T-cell (primary cell): ENCODE results near the gene SLTM. TPM values are rescaled to one million over a fixed set of nuclear protein-coding genes. Genes with fewer than 3 reads are reported as not detected.
A peak's percentile ranks its signal among the peaks of the same experiment; 100 is the strongest.
"Not testable (repeated sequence)": the region's sequence is repeated elsewhere in the genome, so short reads cannot be mapped to it uniquely, and the experiment has no call there.

Experiments used
- ATAC-seq, 4 experiments: fragments of 200-7000 bp in 3 of 4; fragments of 150-1000 bp in 1 of 4; cut with Tn5 transposase; replicated peaks in 1 of 4; 1 replicate in 3 of 4; 2 replicates in 1 of 4; pipeline ENCODE4 v1.10.0; 2021; ENCODE audit warnings: moderate library complexity in 3 of 4, mild to moderate bottlenecking in 2 of 4, moderate number of reproducible peaks in 1 of 4
- CTCF ChIA-PET, 2 donors: fragments of 300-600 bp; sonication (Branson Sonifier 250); formaldehyde crosslinking; loops; one replicate each; lab custom pipeline; 2022; ENCODE audit warnings: antibody characterized with exemption in 2 of 2; lab: Charles Lee
- POLR2A ChIA-PET, 2 donors: fragments of 300-600 bp; sonication (Branson Sonifier 250); formaldehyde crosslinking; loops; one replicate each; lab custom pipeline; 2022; ENCODE audit warnings: antibody characterized with exemption in 2 of 2; lab: Charles Lee
- DNase-seq, 35 experiments: peaks; one replicate each; pipeline versions ENCODE4 v3.0.0 to v3.0.0-alpha.2; 2013 to 2023
- H3K27ac ChIP-seq: one replicate; pipeline ENCODE4 v1.5.1; 2013; ENCODE audit warnings: low read length
- H3K27me3 ChIP-seq, 2 experiments: replicated peaks in 1 of 2; 1 replicate in 1 of 2; 2 replicates in 1 of 2; pipeline versions ENCODE4 v1.6.1 to v1.7.0; 2013; ENCODE audit warnings: low read length in 1 of 2, mixed read lengths in 1 of 2; ENCODE audit not compliant: control insufficient read depth in 2 of 2, insufficient read depth in 2 of 2; ENCODE audit errors: extremely low read depth in 1 of 2
- H3K36me3 ChIP-seq, 2 donors: 1 replicate in 1 of 2; 2 replicates in 1 of 2; pipeline versions ENCODE4 v1.6.1 to v1.7.0; 2013; ENCODE audit warnings: low read length in 1 of 2; ENCODE audit not compliant: control insufficient read depth in 2 of 2, insufficient read depth in 1 of 2; ENCODE audit errors: extremely low read depth in 1 of 2
- H3K4me1 ChIP-seq, 2 experiments: 1 replicate in 1 of 2; 2 replicates in 1 of 2; pipeline versions ENCODE4 v1.6.1 to v1.7.0; 2013; ENCODE audit warnings: low read length in 2 of 2, mixed read lengths in 1 of 2; ENCODE audit not compliant: insufficient read depth in 2 of 2, control insufficient read depth in 1 of 2; ENCODE audit errors: extremely low read depth in 1 of 2
- H3K4me3 ChIP-seq, 2 donors: 1 replicate in 1 of 2; 2 replicates in 1 of 2; pipeline versions ENCODE4 v1.5.1 to v1.7.0; 2013; ENCODE audit warnings: mild to moderate bottlenecking in 2 of 2, low read length in 1 of 2, moderate library complexity in 1 of 2; ENCODE audit not compliant: control insufficient read depth in 1 of 2; ENCODE audit errors: extremely low read depth in 1 of 2
- H3K9me3 ChIP-seq: 2 replicates; pipeline ENCODE4 v1.7.0; 2013
- H3K27ac Mint-ChIP-seq, 2 donors: one replicate each; pipeline ENCODE4 v1.8.0; 2020 to 2021; ENCODE audit warnings: mild to moderate bottlenecking in 2 of 2, mixed read lengths in 2 of 2
- H3K27me3 Mint-ChIP-seq, 2 donors: one replicate each; pipeline ENCODE4 v1.8.0; 2021 to 2022; ENCODE audit warnings: mixed read lengths in 2 of 2
- H3K36me3 Mint-ChIP-seq: one replicate; pipeline ENCODE4 v1.8.0; 2021; ENCODE audit warnings: mixed read lengths
- H3K4me1 Mint-ChIP-seq, 3 donors: one replicate each; pipeline ENCODE4 v1.8.0; 2020 to 2022; ENCODE audit warnings: mixed read lengths in 3 of 3, mild to moderate bottlenecking in 1 of 3
- H3K4me3 Mint-ChIP-seq, 3 donors: one replicate each; pipeline ENCODE4 v1.8.0; 2020 to 2022; ENCODE audit warnings: mild to moderate bottlenecking in 3 of 3, mixed read lengths in 3 of 3, moderate library complexity in 3 of 3
- H3K9me3 Mint-ChIP-seq, 3 donors: one replicate each; pipeline ENCODE4 v1.8.0; 2020 to 2022; ENCODE audit warnings: mixed read lengths in 3 of 3
- WGBS: methylation state at CpG from one replicate; pipeline ENCODE4 v1.1.5; 2013; ENCODE audit warnings: missing lambda C conversion rate; ENCODE audit not compliant: insufficient coverage; 5-methylcytosine and 5-hydroxymethylcytosine counted together
- total RNA-seq, 35 experiments: library from RNA in 6 of 35; stranded (reverse) in 6 of 35; fragments of 120-200 nt in 1 of 35; gene quantifications; one replicate each; pipeline versions ENCODE4 v1.2.1 to v1.2.4 and lab custom pipeline; 2013 to 2026

Gene SLTM
- total RNA-seq, 5 donors from 2014 or later (not counting 1 experiment from before 2014, with no cell fraction given) = 129 to 172 (median 140) TPM

GRCh38 chr15:58852347-58852746 lies 81.1 kb downstream of the SLTM start:
- ChIA-PET POLR2A (no interaction called here), CTCF (no interaction called here)
- Histone ChIP-seq H3K27me3 (no peaks in the 10 kb centered on the region), H3K4me1 (no peaks in the 10 kb centered on the region), H3K9me3 (no peaks in the 10 kb centered on the region), H3K4me3 (no peak overlapping the region), H3K27ac (no peak overlapping the region), H3K36me3 (peaks cover 4 to 10% of the 10 kb centered on the region in 2 donors)
- WGBS = no CpG with 5 or more reads among the region's 5 CpGs
- DNase-seq (no peak), ATAC-seq (no peak)
- Mint-ChIP-seq H3K9me3 (no peaks in the 10 kb centered on the region), H3K4me1 (no peaks in the 10 kb centered on the region), H3K4me3 (no peak overlapping the region), H3K36me3 (peaks cover 39% of the 10 kb centered on the region), H3K27me3 (no peaks in the 10 kb centered on the region), H3K27ac (no peak overlapping the region)

GRCh38 chr15:58851205-58851604 lies 82.3 kb downstream of the SLTM start:
- peaks cover 40% of the 10 kb centered on the region for H3K36me3 Mint-ChIP-seq
- H3K27me3 Mint-ChIP-seq, CTCF ChIA-PET, POLR2A ChIA-PET, H3K9me3 ChIP-seq, H3K4me1 Mint-ChIP-seq, H3K9me3 Mint-ChIP-seq, H3K27ac Mint-ChIP-seq, H3K4me3 ChIP-seq, H3K4me3 Mint-ChIP-seq, H3K27ac ChIP-seq, DNase-seq, ATAC-seq, H3K4me1 ChIP-seq, H3K27me3 ChIP-seq: not testable (repeated sequence)
- peaks cover 4 to 12% of the 10 kb centered on the region in 2 donors for H3K36me3 ChIP-seq
- no CpG with 5 or more reads among the region's 3 CpGs for WGBS

GRCh38 chr15:58842713-58843396 lies 90.6 kb downstream of the SLTM start:
- ChIA-PET CTCF (interaction anchor here in 1 of 2 donors (0.6 kb wide), 1 partner anchor 536 kb away, joined by 3 read pairs; no protein-coding TSS in a partner anchor), POLR2A (no interaction called here)
- H3K27ac Mint-ChIP-seq = no peak overlapping the region

GRCh38 chr15:58840048-58840447 lies 93.4 kb downstream of the SLTM start:
- CTCF ChIA-PET = interaction anchor here (0.6 to 0.7 kb wide), 4 partner anchors 9 to 582 kb away, joined by 3 to 4 read pairs (median 4); no protein-coding TSS in a partner anchor
- POLR2A ChIA-PET = no interaction called here

More at GRCh38 chr15:58842713-58843396, 90.6 kb downstream of the SLTM start:
- Histone ChIP-seq H3K36me3 (peaks cover 0 to 7% of the 10 kb centered on the region in 2 donors), H3K27ac (no peak overlapping the region), H3K4me3 (no peak overlapping the region), H3K4me1 (no peaks in the 10 kb centered on the region), H3K27me3 (no peaks in the 10 kb centered on the region), H3K9me3 (no peaks in the 10 kb centered on the region)
- no peak for ATAC-seq
- H3K27me3 Mint-ChIP-seq = no peaks in the 10 kb centered on the region
- H3K4me1 Mint-ChIP-seq = no peaks in the 10 kb centered on the region
- 96% methylated on average over 3 of the region's 4 CpGs for WGBS
- H3K9me3 Mint-ChIP-seq = no peaks in the 10 kb centered on the region
- peaks cover 21% of the 10 kb centered on the region for H3K36me3 Mint-ChIP-seq
- DNase-seq = no peak
- H3K4me3 Mint-ChIP-seq = no peak overlapping the region

GRCh38 chr15:58839485-58839884 lies 94.0 kb downstream of the SLTM start:
- peaks cover 10% of the 10 kb centered on the region for H3K36me3 Mint-ChIP-seq
- Histone ChIP-seq H3K4me1 (no peaks in the 10 kb centered on the region), H3K9me3 (no peaks in the 10 kb centered on the region), H3K4me3 (no peak overlapping the region), H3K27me3 (no peaks in the 10 kb centered on the region), H3K36me3 (no peaks in the 10 kb centered on the region), H3K27ac (no peak overlapping the region)
- no peaks in the 10 kb centered on the region for H3K27me3 Mint-ChIP-seq
- no peaks in the 10 kb centered on the region for H3K9me3 Mint-ChIP-seq
- WGBS = 100% methylated on average over 1 of the region's 1 CpG
- H3K27ac Mint-ChIP-seq = no peak overlapping the region
- peak in 1 of 35 experiments; percentile 6 for DNase-seq
- no peak overlapping the region for H3K4me3 Mint-ChIP-seq
- POLR2A ChIA-PET = no interaction called here
- H3K4me1 Mint-ChIP-seq = no peaks in the 10 kb centered on the region
- no peak for ATAC-seq
- CTCF ChIA-PET = interaction anchor here (0.6 to 0.7 kb wide), 5 partner anchors 9 to 685 kb away, joined by 3 to 4 read pairs (median 3); no protein-coding TSS in a partner anchor

More at GRCh38 chr15:58840048-58840447, 93.4 kb downstream of the SLTM start:
- H3K27ac ChIP-seq = no peak overlapping the region
- H3K9me3 ChIP-seq = no peaks in the 10 kb centered on the region
- H3K36me3 Mint-ChIP-seq = peaks cover 10% of the 10 kb centered on the region
- no peaks in the 10 kb centered on the region for H3K27me3 Mint-ChIP-seq
- H3K27ac Mint-ChIP-seq = no peak overlapping the region
- no peak overlapping the region for H3K4me3 Mint-ChIP-seq
- H3K4me1 Mint-ChIP-seq = no peaks in the 10 kb centered on the region
- H3K9me3 Mint-ChIP-seq = no peaks in the 10 kb centered on the region
- WGBS = 94% methylated on average over 6 of the region's 8 CpGs
- no peaks in the 10 kb centered on the region for H3K27me3 ChIP-seq
- H3K36me3 ChIP-seq = no peaks in the 10 kb centered on the region
- no peak for ATAC-seq
- no peak for DNase-seq
- no peak overlapping the region for H3K4me3 ChIP-seq
- H3K4me1 ChIP-seq = no peaks in the 10 kb centered on the region

GRCh38 chr15:58833681-58834426 lies 99.6 kb downstream of the SLTM start:
- H3K27ac ChIP-seq, H3K4me1 Mint-ChIP-seq, H3K9me3 ChIP-seq, H3K4me3 ChIP-seq, H3K4me1 ChIP-seq, H3K4me3 Mint-ChIP-seq, H3K27me3 Mint-ChIP-seq, POLR2A ChIA-PET, H3K27me3 ChIP-seq, H3K27ac Mint-ChIP-seq, ATAC-seq, H3K36me3 ChIP-seq, CTCF ChIA-PET, DNase-seq, H3K9me3 Mint-ChIP-seq: not testable (repeated sequence)
- H3K36me3 Mint-ChIP-seq = peaks cover 32% of the 10 kb centered on the region
- 89% methylated on average over 4 of the region's 9 CpGs for WGBS
